ENCODE data around the gene SSH2. TPM values are rescaled to one million over a fixed set of nuclear protein-coding genes. Genes with fewer than 3 reads are reported as not detected.

SSH2 gene
- total and polyA plus RNA-seq, 7 donors = 18.3 to 35.1 (median 26.5) TPM

GRCh38 chr17:29587591-29587990 is 342.4 kb downstream of the SSH2 start:
- Histone ChIP-seq H3K4me1 (peaks cover 0 to 81% (median 73%) of the 10 kb centered on the region in 4 donors), H3K9me3 (no peaks in the 10 kb centered on the region), H3K36me3 (peaks cover 0 to 8% (median 0%) of the 10 kb centered on the region in 4 donors), H3K27me3 (no peaks in the 10 kb centered on the region), H3K4me3 (peak overlapping the region in 3 of 4 donors; percentile 77 to 90 (median 89)), H3K27ac (peak overlapping the region; percentile 82 to 92 (median 88))
- no peak for DNase-seq
- 90 to 92% methylated on average over 6 of the region's 6 CpGs for WGBS, 2 donors
- intact Hi-C loops (cut with DNase I) = no loop called here
- TF ChIP-seq POLR2AphosphoS5 (IDR thresholded peaks at IDR 0.05) = no peak
- TF ChIP-seq EP300 (IDR thresholded peaks at IDR 0.05) = no peak
- no peak for TF ChIP-seq CTCF (IDR thresholded peaks at IDR 0.05)
- no peak for TF ChIP-seq POLR2A (IDR thresholded peaks at IDR 0.05)

- Histone ChIP-seq H3K4me1 (peaks cover 0 to 74% (median 65%) of the 10 kb centered on the region in 4 donors), H3K9me3 (no peaks in the 10 kb centered on the region), H3K27ac (peak overlapping the region; percentile 82 to 92 (median 88)), H3K27me3 (no peaks in the 10 kb centered on the region), H3K36me3 (peaks cover 1 to 15% (median 5%) of the 10 kb centered on the region in 4 donors), H3K4me3 (no peak overlapping the region)
- 83 to 87% methylated on average over 9 of the region's 9 CpGs for WGBS, 2 donors
- TF ChIP-seq CTCF (IDR thresholded peaks at IDR 0.05) (no peak), POLR2AphosphoS5 (IDR thresholded peaks at IDR 0.05) (no peak), EP300 (IDR thresholded peaks at IDR 0.05) (no peak), POLR2A (IDR thresholded peaks at IDR 0.05) (no peak)
- intact Hi-C loops (cut with DNase I) = no loop called here
- no peak for DNase-seq
Measured at GRCh38 chr17:29586676-29587469, 343.2 kb downstream of the SSH2 start.

- Histone ChIP-seq H3K4me1 (peaks cover 0 to 57% (median 50%) of the 10 kb centered on the region in 4 donors), H3K9me3 (no peaks in the 10 kb centered on the region), H3K27me3 (no peaks in the 10 kb centered on the region), H3K36me3 (peaks cover 9 to 25% (median 17%) of the 10 kb centered on the region in 4 donors), H3K4me3 (peak overlapping the region in 3 of 4 donors; percentile 5 to 14 (median 6)), H3K27ac (peak overlapping the region; percentile 59 to 82 (median 64))
- 68 to 87% methylated on average over 8 of the region's 8 CpGs for WGBS, 2 donors
- TF ChIP-seq EP300 (IDR thresholded peaks at IDR 0.05) (no peak), POLR2A (IDR thresholded peaks at IDR 0.05) (no peak), CTCF (IDR thresholded peaks at IDR 0.05) (no peak), POLR2AphosphoS5 (IDR thresholded peaks at IDR 0.05) (peak in 2 of 4 donors; percentile 23 to 50)
- intact Hi-C loops (cut with DNase I) = no loop called here
- DNase-seq = no peak
Measured at GRCh38 chr17:29585080-29585751, 344.8 kb downstream of the SSH2 start.

- peak overlapping the region; percentile 59 to 82 (median 64) for H3K27ac ChIP-seq
- intact Hi-C loops (cut with DNase I) = loop anchor here (5.0 kb wide), 2 partner anchors 33 to 343 kb away; no protein-coding TSS in a partner anchor
- DNase-seq = no peak
- H3K4me3 ChIP-seq = no peak overlapping the region
- no peaks in the 10 kb centered on the region for H3K27me3 ChIP-seq
- TF ChIP-seq CTCF (IDR thresholded peaks at IDR 0.05) (no peak), POLR2AphosphoS5 (IDR thresholded peaks at IDR 0.05) (peak in 1 of 4 donors; percentile 38)
- WGBS, 2 donors = 66 to 89% methylated on average over 12 of the region's 12 CpGs
- H3K4me1 ChIP-seq = peaks cover 0 to 51% (median 43%) of the 10 kb centered on the region in 4 donors
- peaks cover 9 to 25% (median 17%) of the 10 kb centered on the region in 4 donors for H3K36me3 ChIP-seq
- no peaks in the 10 kb centered on the region for H3K9me3 ChIP-seq
Measured at GRCh38 chr17:29584452-29585079, 345.5 kb downstream of the SSH2 start.
